ENCODE results near the gene DLX5. TPM values are rescaled to one million over a fixed set of nuclear protein-coding genes. Genes with fewer than 3 reads are reported as not detected.
"Not testable (repeated sequence)": the region's sequence is repeated elsewhere in the genome, so short reads cannot be mapped to it uniquely, and the experiment has no call there.

Gene DLX5
- polyA plus RNA-seq (2012; ENCODE audit: low read depth, missing spikeins), result not detected

DNA sequence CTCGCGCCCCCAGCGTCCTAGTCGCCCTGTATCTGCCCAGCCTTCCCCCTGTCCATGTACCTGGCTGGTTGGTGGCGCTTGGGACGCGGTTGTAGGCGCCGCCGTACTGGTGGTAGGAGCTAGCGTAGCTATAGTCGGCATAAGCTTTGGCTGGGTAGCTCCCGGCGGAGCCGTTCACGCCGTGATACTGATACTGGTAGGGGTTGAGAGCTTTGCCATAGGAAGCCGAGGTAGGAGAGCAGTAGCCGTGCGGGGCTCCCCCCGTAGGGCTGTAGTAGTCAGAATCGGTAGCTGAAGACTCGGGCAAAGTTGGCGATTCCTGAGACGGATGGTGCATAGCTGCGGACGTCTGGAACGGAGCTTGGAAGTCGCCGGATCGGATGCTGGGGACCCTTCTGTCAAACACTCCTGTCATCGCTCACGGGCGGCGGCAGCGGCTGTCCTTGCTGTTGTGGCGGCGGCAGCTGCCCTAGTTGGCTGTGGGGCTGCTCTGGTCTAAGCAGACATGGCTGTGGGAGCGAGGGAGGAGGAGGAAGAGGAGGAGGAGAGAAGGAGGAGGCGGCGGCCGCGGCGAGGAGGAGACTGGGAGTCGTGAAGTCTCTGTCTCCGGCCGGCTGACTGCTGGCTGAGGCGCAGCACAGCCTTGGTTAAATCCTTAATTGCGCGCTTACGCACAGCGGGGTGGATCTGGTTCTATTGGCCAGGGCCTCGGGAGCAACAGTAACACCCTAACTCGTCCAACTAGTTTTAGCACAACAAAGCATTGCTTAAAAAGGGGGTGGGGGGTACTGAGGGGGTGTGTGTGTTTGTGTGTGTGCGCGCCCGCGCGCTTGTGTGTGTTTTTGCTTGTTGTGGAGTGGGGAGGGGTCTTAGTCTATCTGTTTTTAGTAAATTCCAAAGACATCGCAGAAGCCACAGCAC is at the start of gene DLX5:
Gene DLX5 (minus strand): TSS at position 623 of the 921 bp plus-strand sequence. CDS start 208 bp downstream, at position 415.
- DNase-seq (ENCODE audit: insufficient read length, low spot score) (no peak), FAIRE-seq (no peak)
- TF ChIP-seq SPI1 (IDR thresholded peaks at IDR 0.05; ENCODE audit: low read depth, low read length), result no peak
- TF ChIP-seq POU2F2 (IDR thresholded peaks at IDR 0.05; ENCODE audit: low read depth, low read length), result no peak
- no peak for TF ChIP-seq PAX5 (IDR thresholded peaks at IDR 0.05; ENCODE audit: insufficient read depth, low read length, severe bottlenecking)
- no peak for TF ChIP-seq TAF1 (IDR thresholded peaks at IDR 0.05; ENCODE audit: low read depth, low read length)
- TF ChIP-seq POLR2AphosphoS5 (IDR thresholded peaks at IDR 0.05; ENCODE audit: low read depth, low read length), result no peak
- TF ChIP-seq POLR2A (IDR thresholded peaks at IDR 0.05; ENCODE audit: low read depth, low read length), result no peak

DNA sequence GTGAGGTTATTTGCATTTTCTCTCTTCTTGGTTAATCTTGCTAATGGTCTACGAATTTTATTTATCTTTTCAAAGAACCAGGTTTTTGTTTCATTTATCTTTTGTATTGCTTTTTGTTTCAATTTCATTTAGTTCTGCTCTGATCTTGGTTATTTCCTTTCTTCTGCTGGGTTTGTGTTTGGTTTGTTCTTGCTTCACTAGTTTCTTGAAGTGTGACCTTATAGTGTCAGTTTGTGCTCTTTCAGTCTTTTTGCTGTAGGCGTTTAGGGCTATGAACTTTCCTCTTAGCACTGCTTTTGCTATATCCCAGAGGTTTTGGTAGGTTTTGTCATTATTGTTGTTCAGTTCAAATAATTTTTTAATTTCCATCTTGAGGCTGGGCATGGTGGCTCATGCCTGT is 47.4 kb upstream of the DLX5 start:
- DNase-seq (ENCODE audit: insufficient read length, low spot score); FAIRE-seq: not testable (repeated sequence)

DNA sequence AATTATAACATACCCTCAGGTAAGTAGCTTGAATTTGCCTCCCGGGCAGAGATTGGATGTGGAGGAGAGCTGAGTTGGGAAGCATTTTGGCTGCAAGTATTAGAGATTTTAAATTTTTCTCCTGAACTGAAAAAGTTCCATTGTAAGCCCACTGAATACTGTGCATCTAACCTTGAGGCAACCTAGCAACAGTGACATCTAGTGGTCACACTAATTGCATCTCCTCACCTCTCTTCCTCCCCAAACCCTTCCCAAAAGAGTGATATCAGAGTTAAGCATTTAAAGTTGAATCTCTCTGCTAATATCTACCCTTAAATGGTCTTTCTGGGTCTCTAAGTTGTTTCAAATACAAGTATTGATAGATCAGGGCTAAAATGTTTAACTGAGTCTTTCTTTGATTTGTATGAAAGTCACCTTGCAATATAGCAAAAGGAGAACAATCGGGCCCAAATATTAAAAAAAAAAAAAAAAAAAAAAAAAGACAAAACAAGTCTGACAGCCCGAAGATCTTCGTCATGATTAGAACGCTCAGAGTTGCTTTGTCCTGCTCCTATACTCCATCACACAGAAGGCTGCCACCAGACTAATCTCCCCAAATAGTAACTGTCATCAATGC is 40.4 kb upstream of the DLX5 start:
- TF ChIP-seq POU2F2 (IDR thresholded peaks at IDR 0.05; ENCODE audit: low read depth, low read length) (no peak), POLR2AphosphoS5 (IDR thresholded peaks at IDR 0.05; ENCODE audit: low read depth, low read length) (no peak), SPI1 (IDR thresholded peaks at IDR 0.05; ENCODE audit: low read depth, low read length) (no peak), TAF1 (IDR thresholded peaks at IDR 0.05; ENCODE audit: low read depth, low read length) (no peak), PAX5 (IDR thresholded peaks at IDR 0.05; ENCODE audit: insufficient read depth, low read length, severe bottlenecking) (no peak), POLR2A (IDR thresholded peaks at IDR 0.05; ENCODE audit: low read depth, low read length) (no peak)
- FAIRE-seq, result peak; percentile 48
- DNase-seq (ENCODE audit: insufficient read length, low spot score), result peak; percentile 15

DNA sequence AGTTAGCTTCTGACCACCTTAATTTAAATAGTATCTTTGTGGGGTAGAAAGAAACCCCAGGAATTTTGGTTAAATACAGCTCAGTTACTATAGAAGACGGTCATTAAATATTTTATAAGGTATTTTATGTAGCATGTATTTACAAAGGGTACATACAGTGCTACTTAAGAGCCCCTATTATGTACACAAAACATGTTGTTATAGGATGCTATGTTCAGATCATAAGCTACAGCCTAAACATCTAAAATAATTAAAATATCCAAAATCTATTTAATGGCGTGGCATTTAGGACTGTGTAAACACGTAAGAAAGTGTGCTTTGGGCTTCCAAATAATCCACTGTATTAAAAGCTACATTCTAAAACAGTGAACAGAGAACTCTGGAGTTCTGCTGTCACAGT is 39.4 kb upstream of the DLX5 start:
- TF ChIP-seq POLR2A (IDR thresholded peaks at IDR 0.05; ENCODE audit: low read depth, low read length) (no peak), SPI1 (IDR thresholded peaks at IDR 0.05; ENCODE audit: low read depth, low read length) (no peak), POLR2AphosphoS5 (IDR thresholded peaks at IDR 0.05; ENCODE audit: low read depth, low read length) (no peak), POU2F2 (IDR thresholded peaks at IDR 0.05; ENCODE audit: low read depth, low read length) (no peak), PAX5 (IDR thresholded peaks at IDR 0.05; ENCODE audit: insufficient read depth, low read length, severe bottlenecking) (no peak), TAF1 (IDR thresholded peaks at IDR 0.05; ENCODE audit: low read depth, low read length) (no peak)
- no peak for FAIRE-seq
- no peak for DNase-seq (ENCODE audit: insufficient read length, low spot score)

DNA sequence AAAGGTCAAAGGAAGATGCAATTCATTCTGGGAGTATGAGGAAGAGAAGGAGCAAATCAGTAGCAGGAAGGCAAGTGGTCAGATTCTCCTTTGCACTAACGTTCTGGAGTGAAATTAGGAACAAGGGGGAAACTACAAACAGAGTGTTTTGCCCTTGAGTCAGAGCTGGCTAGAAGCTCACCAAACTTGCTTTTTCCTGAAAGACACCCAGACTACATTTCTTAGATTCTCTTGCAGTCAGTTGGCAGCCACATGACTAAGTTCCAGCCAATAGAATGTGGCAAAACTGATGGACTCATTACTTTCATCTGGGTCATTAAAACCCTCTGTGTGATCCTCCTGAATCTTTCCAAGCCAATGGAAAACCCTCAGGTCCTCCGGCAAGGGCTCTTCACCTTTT is 18.6 kb upstream of the DLX5 start:
- DNase-seq (ENCODE audit: insufficient read length, low spot score), result no peak
- no peak for TF ChIP-seq POU2F2 (IDR thresholded peaks at IDR 0.05; ENCODE audit: low read depth, low read length)
- FAIRE-seq, result no peak

DNA sequence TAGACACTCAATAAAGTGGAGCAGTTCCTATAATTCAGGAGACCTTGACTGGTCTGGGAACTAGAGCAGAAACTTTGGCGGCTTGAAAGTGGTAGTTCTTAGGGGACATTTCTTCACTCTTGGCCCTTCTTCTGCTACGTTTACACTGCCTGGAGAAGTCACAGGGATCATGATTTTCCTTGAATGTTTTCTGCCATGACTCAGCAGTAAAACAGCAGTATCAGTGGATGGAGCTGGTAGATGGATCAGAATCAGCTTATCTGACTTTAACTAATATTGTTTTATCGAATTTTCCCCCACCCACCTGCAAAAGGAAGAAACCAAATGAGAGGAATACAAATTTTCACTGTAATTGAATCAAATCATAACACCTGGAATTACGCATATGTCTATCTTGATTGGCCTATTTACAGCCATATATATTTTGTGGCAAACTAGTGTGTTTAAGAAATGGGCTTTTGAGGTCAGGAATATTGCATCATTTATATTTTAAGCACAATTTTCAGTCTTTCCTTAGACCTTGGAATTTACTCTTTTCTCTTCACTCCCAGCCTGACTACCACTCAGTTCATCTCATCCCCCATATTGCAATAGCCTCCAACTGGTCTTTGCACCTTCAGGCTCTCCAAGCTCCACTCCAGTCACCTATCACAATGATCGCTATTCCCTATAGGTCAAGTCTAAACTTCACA is 14.9 kb upstream of the DLX5 start:
- DNase-seq (ENCODE audit: insufficient read length, low spot score) (no peak), FAIRE-seq (no peak)
- TF ChIP-seq POLR2AphosphoS5 (IDR thresholded peaks at IDR 0.05; ENCODE audit: low read depth, low read length) (no peak), POU2F2 (IDR thresholded peaks at IDR 0.05; ENCODE audit: low read depth, low read length) (no peak), SPI1 (IDR thresholded peaks at IDR 0.05; ENCODE audit: low read depth, low read length) (no peak), PAX5 (IDR thresholded peaks at IDR 0.05; ENCODE audit: insufficient read depth, low read length, severe bottlenecking) (no peak), POLR2A (IDR thresholded peaks at IDR 0.05; ENCODE audit: low read depth, low read length) (no peak), TAF1 (IDR thresholded peaks at IDR 0.05; ENCODE audit: low read depth, low read length) (no peak)

DNA sequence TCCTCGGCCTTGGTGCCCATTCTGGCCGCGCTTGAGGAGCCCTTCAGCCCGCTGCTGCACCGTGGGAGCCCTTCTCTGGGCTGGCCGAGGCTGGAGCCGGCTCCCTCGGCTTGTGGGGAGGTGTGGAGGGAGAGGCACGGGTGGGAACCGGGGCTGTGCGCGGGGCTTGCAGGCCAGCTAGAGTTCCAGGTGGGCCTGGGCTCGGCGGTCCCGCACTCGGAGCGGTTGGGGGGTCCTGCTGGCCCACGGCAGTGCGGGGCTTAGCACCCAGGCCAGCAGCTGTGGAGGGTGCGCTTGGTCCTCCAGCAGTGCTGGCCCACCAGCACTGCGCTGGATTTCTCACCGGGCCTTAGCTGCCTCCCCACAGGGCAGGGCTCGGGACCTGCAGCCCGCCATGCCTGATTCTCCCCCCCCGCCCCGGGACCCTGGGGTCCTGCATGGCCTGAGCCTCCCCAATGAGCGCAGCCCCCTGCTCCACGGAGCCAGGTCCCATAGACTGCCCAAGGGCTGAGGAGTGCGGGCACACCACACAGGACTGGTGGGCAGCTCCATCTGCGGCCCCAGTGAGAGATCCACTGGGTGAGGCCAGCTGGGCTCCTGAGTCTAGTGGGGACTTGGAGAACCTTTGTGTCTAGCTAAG is 9.7 kb upstream of the DLX5 start:
- DNase-seq (ENCODE audit: insufficient read length, low spot score); FAIRE-seq: not testable (repeated sequence)

DNA sequence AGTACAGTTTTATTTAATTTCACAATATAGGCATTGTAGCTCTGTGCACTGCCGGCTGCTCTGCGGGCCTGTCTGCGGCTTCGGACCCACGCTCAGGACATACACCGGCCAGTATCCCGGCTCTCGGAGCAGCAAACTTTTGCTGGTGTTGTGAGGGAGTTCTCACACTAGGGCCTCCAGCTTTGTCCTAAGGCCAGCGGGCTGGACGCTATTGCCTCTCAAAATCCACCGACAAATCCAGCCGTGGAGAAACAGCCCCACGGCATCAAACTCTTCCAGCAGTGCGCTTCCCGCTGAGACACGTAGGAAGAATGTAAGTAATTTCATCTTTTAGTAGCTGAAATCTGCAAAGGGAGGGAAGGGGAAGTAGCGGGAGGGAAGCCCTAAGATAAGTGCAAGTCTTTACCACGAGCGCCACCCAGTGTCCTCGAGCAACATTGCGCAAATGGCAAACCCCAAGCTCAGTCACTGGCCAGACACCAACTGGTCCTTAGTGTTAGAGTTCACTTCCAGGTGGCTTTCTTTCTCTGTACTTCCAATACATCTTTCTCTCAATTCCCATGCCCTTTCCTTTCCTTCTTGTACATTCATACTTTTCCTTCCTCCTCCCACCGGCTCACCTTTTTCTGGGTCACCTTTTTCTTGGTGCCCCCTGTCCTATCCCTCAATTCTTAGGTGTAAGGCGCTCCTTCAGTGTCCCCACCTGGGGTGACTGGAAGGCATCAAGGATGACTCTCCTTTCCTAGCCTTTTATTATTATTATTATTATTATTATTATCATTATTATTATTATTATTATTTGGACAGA is 3.0 kb upstream of the DLX5 start:
- TF ChIP-seq SPI1 (IDR thresholded peaks at IDR 0.05; ENCODE audit: low read depth, low read length) (peak; percentile 55), PAX5 (IDR thresholded peaks at IDR 0.05; ENCODE audit: insufficient read depth, low read length, severe bottlenecking) (no peak), POU2F2 (IDR thresholded peaks at IDR 0.05; ENCODE audit: low read depth, low read length) (peak; percentile 30; the same call in 1 of the 2 replicates)
- peak; percentile 94 for FAIRE-seq
- peak; percentile 62 for DNase-seq (ENCODE audit: insufficient read length, low spot score)

DNA sequence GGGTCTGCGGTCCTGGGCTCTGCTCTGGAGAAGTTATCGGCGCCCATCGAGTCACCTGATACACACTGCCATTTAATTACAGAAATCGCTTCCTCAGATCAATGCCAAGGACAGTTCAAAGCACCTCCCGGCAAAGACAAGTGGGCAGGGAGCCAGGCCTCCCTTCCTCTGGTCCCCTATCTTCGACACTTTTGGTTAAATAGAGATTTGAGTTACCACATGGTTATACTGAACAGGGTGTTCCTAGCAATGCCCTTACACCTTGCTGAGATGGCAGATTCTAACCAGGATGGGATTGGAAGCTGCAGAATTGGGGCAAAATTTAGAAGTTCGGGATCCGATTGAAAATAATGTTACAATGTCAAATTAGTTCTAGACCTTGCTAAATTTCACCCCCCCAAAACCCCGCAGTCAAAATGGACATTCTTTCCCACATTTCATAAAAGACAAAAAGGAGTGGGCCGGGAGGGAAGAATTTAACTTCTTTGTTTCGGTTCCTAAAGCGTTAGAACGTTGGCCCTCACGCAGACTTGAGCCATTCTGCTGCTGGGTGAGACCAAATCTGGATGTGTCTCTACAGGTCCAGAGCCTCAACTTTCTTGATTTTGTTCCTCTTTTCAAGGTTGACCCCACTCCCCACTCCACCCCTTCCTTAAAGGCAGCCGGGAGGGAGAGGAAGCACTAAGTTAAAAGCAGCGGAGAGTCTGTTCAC is 2.2 kb upstream of the DLX5 start:
- TF ChIP-seq PAX5 (IDR thresholded peaks at IDR 0.05; ENCODE audit: insufficient read depth, low read length, severe bottlenecking), result no peak
- no peak for TF ChIP-seq SPI1 (IDR thresholded peaks at IDR 0.05; ENCODE audit: low read depth, low read length)
- TF ChIP-seq POLR2AphosphoS5 (IDR thresholded peaks at IDR 0.05; ENCODE audit: low read depth, low read length), result no peak
- TF ChIP-seq TAF1 (IDR thresholded peaks at IDR 0.05; ENCODE audit: low read depth, low read length), result no peak
- no peak for TF ChIP-seq POU2F2 (IDR thresholded peaks at IDR 0.05; ENCODE audit: low read depth, low read length)
- no peak for TF ChIP-seq POLR2A (IDR thresholded peaks at IDR 0.05; ENCODE audit: low read depth, low read length)
- DNase-seq (ENCODE audit: insufficient read length, low spot score), result no peak
- peak; percentile 23 for FAIRE-seq
